ENCODE results near the gene PVRIG. TPM values are rescaled to one million over a fixed set of nuclear protein-coding genes. Genes with fewer than 3 reads are reported as not detected.
A peak's percentile ranks its signal among the peaks of the same experiment; 100 is the strongest.
"Not testable (repeated sequence)": the region's sequence is repeated elsewhere in the genome, so short reads cannot be mapped to it uniquely, and the experiment has no call there.

The PVRIG gene
- not detected in 3 replicates for total RNA-seq
- long read RNA-seq = 0 reads

GRCh38 chr7:100219801-100220585, at the start of gene PVRIG:
PVRIG (plus strand) TSS chr7:100219949; CDS start chr7:100219971, 22 bp downstream.
- H3K27me3 Mint-ChIP-seq (ENCODE audit: low read depth); H3K4me1 Mint-ChIP-seq (ENCODE audit: low read depth); H3K4me3 Mint-ChIP-seq (ENCODE audit: unreplicated experiment); DNase-seq (ENCODE audit: low spot score); H3K9me3 Mint-ChIP-seq (ENCODE audit: low read depth); H3K27ac Mint-ChIP-seq (ENCODE audit: unreplicated experiment); H3K36me3 Mint-ChIP-seq (ENCODE audit: low read depth): not testable (repeated sequence)

GRCh38 chr7:100170101-100170897, 49.5 kb upstream of the PVRIG start:
- no peaks in the 10 kb centered on the region for H3K9me3 Mint-ChIP-seq (ENCODE audit: low read depth)
- DNase-seq (ENCODE audit: low spot score) = peak; percentile 69
- H3K4me1 Mint-ChIP-seq (ENCODE audit: low read depth) = peaks cover 24% of the 10 kb centered on the region
- TF ChIP-seq CTCF (IDR thresholded peaks at IDR 0.05) = no peak
- H3K4me3 Mint-ChIP-seq (ENCODE audit: unreplicated experiment) = no peak overlapping the region
- no peak overlapping the region for H3K27ac Mint-ChIP-seq (ENCODE audit: unreplicated experiment)
- H3K27me3 Mint-ChIP-seq (ENCODE audit: low read depth) = peaks cover 5% of the 10 kb centered on the region
- peaks cover 6% of the 10 kb centered on the region for H3K36me3 Mint-ChIP-seq (ENCODE audit: low read depth)

- peaks cover 6% of the 10 kb centered on the region for H3K36me3 Mint-ChIP-seq (ENCODE audit: low read depth)
- no peak for TF ChIP-seq CTCF (IDR thresholded peaks at IDR 0.05)
- H3K4me1 Mint-ChIP-seq (ENCODE audit: low read depth) = peaks cover 27% of the 10 kb centered on the region
- peaks cover 5% of the 10 kb centered on the region for H3K27me3 Mint-ChIP-seq (ENCODE audit: low read depth)
- no peaks in the 10 kb centered on the region for H3K9me3 Mint-ChIP-seq (ENCODE audit: low read depth)
- no peak overlapping the region for H3K4me3 Mint-ChIP-seq (ENCODE audit: unreplicated experiment)
- no peak overlapping the region for H3K27ac Mint-ChIP-seq (ENCODE audit: unreplicated experiment)
- peak; percentile 86 for DNase-seq (ENCODE audit: low spot score)
Observed at GRCh38 chr7:100171087-100171681, 48.6 kb upstream of the PVRIG start.

- Mint-ChIP-seq H3K36me3 (ENCODE audit: low read depth) (peaks cover 6% of the 10 kb centered on the region), H3K4me3 (ENCODE audit: unreplicated experiment) (peak overlapping the region; percentile 48), H3K9me3 (ENCODE audit: low read depth) (no peaks in the 10 kb centered on the region), H3K4me1 (ENCODE audit: low read depth) (peaks cover 32% of the 10 kb centered on the region), H3K27me3 (ENCODE audit: low read depth) (peaks cover 5% of the 10 kb centered on the region), H3K27ac (ENCODE audit: unreplicated experiment) (no peak overlapping the region)
- TF ChIP-seq CTCF (IDR thresholded peaks at IDR 0.05) = no peak
- peak; percentile 86 for DNase-seq (ENCODE audit: low spot score)
Observed at GRCh38 chr7:100171840-100172239, 47.9 kb upstream of the PVRIG start.

- TF ChIP-seq CTCF (IDR thresholded peaks at IDR 0.05) = no peak
- H3K36me3 Mint-ChIP-seq (ENCODE audit: low read depth) = peaks cover 6% of the 10 kb centered on the region
- DNase-seq (ENCODE audit: low spot score) = peak; percentile 79
- H3K4me1 Mint-ChIP-seq (ENCODE audit: low read depth) = peaks cover 17% of the 10 kb centered on the region
- H3K9me3 Mint-ChIP-seq (ENCODE audit: low read depth) = no peaks in the 10 kb centered on the region
- H3K4me3 Mint-ChIP-seq (ENCODE audit: unreplicated experiment) = no peak overlapping the region
- H3K27me3 Mint-ChIP-seq (ENCODE audit: low read depth) = peaks cover 5% of the 10 kb centered on the region
- H3K27ac Mint-ChIP-seq (ENCODE audit: unreplicated experiment) = no peak overlapping the region
Observed at GRCh38 chr7:100173806-100174495, 45.8 kb upstream of the PVRIG start.
